Neuronal stem cell (in vitro differentiated cells): ENCODE measurements around the gene SLC37A1.

Experiments
- DNase-seq: peaks from one replicate; pipeline ENCODE4 v3.0.0-alpha.2; 2013; ENCODE audit warnings: low spot score
- H2AFZ ChIP-seq: one replicate; pipeline ENCODE4 v1.6.1; 2013; ENCODE audit warnings: mild to moderate bottlenecking, low read length, inconsistent platforms
- H2AK5ac ChIP-seq: 2 replicates; pipeline ENCODE4 v1.6.1; 2013; ENCODE audit warnings: low read depth, mild to moderate bottlenecking, inconsistent platforms, low read length, moderate library complexity, mixed read lengths
- H2BK120ac ChIP-seq: 2 replicates; pipeline ENCODE4 v1.6.1; 2013; ENCODE audit warnings: low read depth, mild to moderate bottlenecking, inconsistent platforms, low read length, moderate library complexity, mixed read lengths
- H2BK12ac ChIP-seq: one replicate; pipeline ENCODE4 v1.6.1; 2013; ENCODE audit warnings: low read length, inconsistent platforms
- H2BK15ac ChIP-seq: 2 replicates; pipeline ENCODE4 v1.6.1; 2013; ENCODE audit warnings: mild to moderate bottlenecking, low read length, inconsistent platforms, mixed read lengths
- H2BK5ac ChIP-seq: one replicate; pipeline ENCODE4 v1.6.1; 2013; ENCODE audit warnings: inconsistent platforms, mild to moderate bottlenecking, low read length, moderate library complexity
- H3K14ac ChIP-seq: one replicate; pipeline ENCODE4 v1.6.1; 2013; ENCODE audit warnings: low read length, inconsistent platforms
- H3K18ac ChIP-seq: 2 replicates; pipeline ENCODE4 v1.6.1; 2013; ENCODE audit warnings: low read length, inconsistent platforms
- H3K23ac ChIP-seq: 2 replicates; pipeline ENCODE4 v1.6.1; 2013; ENCODE audit warnings: low read depth, mild to moderate bottlenecking, mixed read lengths, low read length, inconsistent platforms; ENCODE audit not compliant: poor library complexity
- H3K27ac ChIP-seq: replicated peaks from 3 replicates; pipeline ENCODE4 v1.5.1; 2013; ENCODE audit warnings: low read length, inconsistent platforms
- H3K27me3 ChIP-seq, 3 experiments: 2 replicates each; pipeline ENCODE4 v1.6.1; 2013; ENCODE audit warnings: low read length in 3 of 3, mild to moderate bottlenecking in 2 of 3, inconsistent platforms in 1 of 3, low read depth in 1 of 3, mixed read lengths in 1 of 3, moderate library complexity in 1 of 3; ENCODE audit not compliant: control insufficient read depth in 3 of 3, insufficient read depth in 3 of 3
- H3K36me3 ChIP-seq, 2 donors: replicated peaks in 1 of 2; 2 replicates each; pipeline ENCODE4 v1.6.1; 2013; ENCODE audit warnings: low read length in 2 of 2; ENCODE audit not compliant: control insufficient read depth in 2 of 2, insufficient read depth in 2 of 2
- H3K4ac ChIP-seq: 2 replicates; pipeline ENCODE4 v1.6.1; 2013; ENCODE audit warnings: inconsistent platforms, mild to moderate bottlenecking, low read length, moderate library complexity
- H3K4me1 ChIP-seq, 2 donors: 1 replicate in 1 of 2; 2 replicates in 1 of 2; pipeline ENCODE4 v1.6.1; 2013; ENCODE audit warnings: low read length in 2 of 2, low read depth in 1 of 2; ENCODE audit not compliant: control insufficient read depth in 2 of 2, insufficient read depth in 1 of 2
- H3K4me2 ChIP-seq: one replicate; pipeline ENCODE4 v1.6.1; 2013; ENCODE audit warnings: mild to moderate bottlenecking, low read length, inconsistent platforms; ENCODE audit not compliant: insufficient read depth, poor library complexity, severe bottlenecking
- H3K4me3 ChIP-seq, 2 donors: 2 replicates each; pipeline ENCODE4 v1.5.1; 2013; ENCODE audit warnings: low read length in 2 of 2, mild to moderate bottlenecking in 2 of 2, inconsistent platforms in 1 of 2, moderate library complexity in 1 of 2
- H3K79me1 ChIP-seq: one replicate; pipeline ENCODE4 v1.6.1; 2013; ENCODE audit warnings: low read depth, mild to moderate bottlenecking, inconsistent platforms, low read length, moderate library complexity
- H3K9ac ChIP-seq: one replicate; pipeline ENCODE4 v1.6.1; 2013; ENCODE audit warnings: mild to moderate bottlenecking, low read depth, low read length, inconsistent platforms; ENCODE audit not compliant: poor library complexity
- H3K9me3 ChIP-seq, 2 donors: replicated peaks in 1 of 2; 2 replicates each; pipeline versions ENCODE3 to v1.6.1; 2013; ENCODE audit warnings: low read length in 2 of 2, mild to moderate bottlenecking in 2 of 2, inconsistent platforms in 1 of 2, low read depth in 1 of 2, mixed read lengths in 1 of 2, moderate library complexity in 1 of 2; ENCODE audit not compliant: control insufficient read depth in 2 of 2, insufficient read depth in 1 of 2
- H4K8ac ChIP-seq: one replicate; pipeline ENCODE4 v1.6.1; 2013; ENCODE audit warnings: low read depth, mild to moderate bottlenecking, inconsistent platforms, low read length, moderate library complexity
- H4K91ac ChIP-seq: one replicate; pipeline ENCODE4 v1.6.1; 2013; ENCODE audit warnings: low read length, low read depth, mild to moderate bottlenecking, inconsistent platforms; ENCODE audit not compliant: poor library complexity
- WGBS, 2 donors: extraction: QIAGEN DNeasy Blood & Tissue Kit; methylation state at CpG; one replicate each; pipeline ENCODE4 v1.1.7; 2013; ENCODE audit warnings: missing lambda C conversion rate in 2 of 2, mixed read lengths in 1 of 2; ENCODE audit not compliant: insufficient read length in 2 of 2, insufficient replicate concordance in 1 of 2; ENCODE audit errors: extremely low coverage in 2 of 2; 5-methylcytosine and 5-hydroxymethylcytosine counted together

SLC37A1 gene

GRCh38 chr21:42472521-42472920 lies 41.1 kb upstream of the SLC37A1 start:
- Histone ChIP-seq H4K91ac (no peak overlapping the region), H3K9me3 (no peaks in the 10 kb centered on the region), H3K79me1 (no peaks in the 10 kb centered on the region), H3K4me1 (peaks cover 0 to 2% of the 10 kb centered on the region in 2 donors), H3K27me3 (peaks cover 0 to 4% (median 0%) of the 10 kb centered on the region in 3 experiments), H3K36me3 (no peaks in the 10 kb centered on the region), H2BK5ac (no peak overlapping the region), H4K8ac (no peak overlapping the region), H2AFZ (no peak overlapping the region), H2BK120ac (no peak overlapping the region), H3K4me3 (no peak overlapping the region), H2BK12ac (no peak overlapping the region), H3K4me2 (no peak overlapping the region), H3K4ac (no peak overlapping the region), H3K23ac (no peak overlapping the region), H2BK15ac (no peak overlapping the region), H3K14ac (peak overlapping the region; percentile 47), H3K18ac (no peak overlapping the region), H2AK5ac (no peak overlapping the region), H3K27ac (no peak overlapping the region), H3K9ac (no peak overlapping the region)
- WGBS, 2 donors, result no CpG with 5 or more reads among the region's 7 CpGs
- no peak for DNase-seq

GRCh38 chr21:42473498-42474042 lies 40.1 kb upstream of the SLC37A1 start:
- H4K8ac ChIP-seq, result no peak overlapping the region

GRCh38 chr21:42474043-42474831 lies 39.4 kb upstream of the SLC37A1 start:
- no peak overlapping the region for H2BK5ac ChIP-seq
- no peaks in the 10 kb centered on the region for H3K36me3 ChIP-seq
- H3K27me3 ChIP-seq, result peaks cover 0 to 4% (median 0%) of the 10 kb centered on the region in 3 experiments
- no peak overlapping the region for H2BK120ac ChIP-seq
- peak overlapping the region; percentile 60 for H3K23ac ChIP-seq
- DNase-seq, result no peak
- H2AFZ ChIP-seq, result no peak overlapping the region
- no peak overlapping the region for H4K8ac ChIP-seq
- no peak overlapping the region for H3K4ac ChIP-seq
- no peak overlapping the region for H3K27ac ChIP-seq
- no peak overlapping the region for H3K18ac ChIP-seq
- H2BK12ac ChIP-seq, result no peak overlapping the region
- H3K4me1 ChIP-seq, result peaks cover 0 to 2% of the 10 kb centered on the region in 2 donors
- H2AK5ac ChIP-seq, result no peak overlapping the region
- no peaks in the 10 kb centered on the region for H3K79me1 ChIP-seq
- H3K9me3 ChIP-seq, result no peaks in the 10 kb centered on the region
- H3K4me3 ChIP-seq, result no peak overlapping the region
- no peak overlapping the region for H3K14ac ChIP-seq
- no peak overlapping the region for H3K4me2 ChIP-seq
- H3K9ac ChIP-seq, result no peak overlapping the region
- H4K91ac ChIP-seq, result no peak overlapping the region
- H2BK15ac ChIP-seq, result no peak overlapping the region
- WGBS, 2 donors, result no CpG with 5 or more reads among the region's 14 CpGs

More at GRCh38 chr21:42473498-42474042, 40.1 kb upstream of the SLC37A1 start:
- Histone ChIP-seq H3K14ac (no peak overlapping the region), H3K4me2 (no peak overlapping the region), H3K9ac (no peak overlapping the region), H2BK120ac (no peak overlapping the region), H2BK12ac (no peak overlapping the region), H4K91ac (no peak overlapping the region), H3K36me3 (no peaks in the 10 kb centered on the region), H3K4me3 (no peak overlapping the region), H2BK15ac (no peak overlapping the region), H3K4ac (no peak overlapping the region), H3K18ac (no peak overlapping the region), H3K4me1 (peaks cover 0 to 2% of the 10 kb centered on the region in 2 donors), H3K27ac (no peak overlapping the region), H3K79me1 (no peaks in the 10 kb centered on the region), H3K9me3 (no peaks in the 10 kb centered on the region), H3K23ac (no peak overlapping the region), H2AK5ac (no peak overlapping the region), H2BK5ac (no peak overlapping the region), H2AFZ (no peak overlapping the region), H3K27me3 (peaks cover 0 to 4% (median 0%) of the 10 kb centered on the region in 3 experiments)
- DNase-seq, result no peak
- WGBS, 2 donors, result no CpG with 5 or more reads among the region's 9 CpGs

- Histone ChIP-seq H3K9ac (no peak overlapping the region), H2BK5ac (no peak overlapping the region), H3K79me1 (no peaks in the 10 kb centered on the region), H3K36me3 (no peaks in the 10 kb centered on the region), H2BK120ac (no peak overlapping the region), H3K27ac (no peak overlapping the region), H3K4me1 (peaks cover 0 to 2% of the 10 kb centered on the region in 2 donors), H2AK5ac (no peak overlapping the region), H2BK12ac (no peak overlapping the region), H4K91ac (no peak overlapping the region), H3K4me2 (no peak overlapping the region), H3K18ac (no peak overlapping the region), H3K14ac (no peak overlapping the region), H3K27me3 (peaks cover 0 to 4% (median 0%) of the 10 kb centered on the region in 3 experiments), H3K23ac (no peak overlapping the region), H3K4me3 (no peak overlapping the region), H2AFZ (no peak overlapping the region), H3K4ac (no peak overlapping the region), H3K9me3 (no peaks in the 10 kb centered on the region), H2BK15ac (no peak overlapping the region), H4K8ac (no peak overlapping the region)
- no peak for DNase-seq
- WGBS, 2 donors, result no CpG with 5 or more reads among the region's 7 CpGs
These were observed 38.6 kb upstream of the SLC37A1 start for GRCh38 chr21:42475036-42475435.
